K562 (cell line): ENCODE data around the gene RAB31. TPM values are rescaled to one million over a fixed set of nuclear protein-coding genes. Genes with fewer than 3 reads are reported as not detected.

Experiments
- ATF6 ChIP-seq: sonication (generic); formaldehyde crosslinking; IDR thresholded peaks from 2 replicates; pipeline ENCODE4 v1.4.0; 2020; ENCODE audit warnings: mild to moderate bottlenecking, missing genetic modification reagents
- CBX5 ChIP-seq: IDR thresholded peaks from 2 replicates; pipeline ENCODE4 v1.6.1; 2014; ENCODE audit warnings: low read depth, borderline replicate concordance
- CREBBP ChIP-seq: IDR thresholded peaks from one replicate; pipeline ENCODE4 v1.6.1; 2012; ENCODE audit warnings: low read depth, mild to moderate bottlenecking, control low read depth, inconsistent platforms, low read length
- DIDO1 ChIP-seq: fragments of 450-650 bp; IDR thresholded peaks from 2 replicates; pipeline ENCODE4 v1.6.1; 2016; ENCODE audit warnings: low read depth, missing biosample characterization, missing genetic modification characterization
- GABPA ChIP-seq: fragments of 200-800 bp; sonication (Bioruptor generic); conservative IDR thresholded peaks from 2 replicates; pipeline ENCODE4 v1.6.1; 2016; ENCODE audit warnings: low read depth, missing genetic modification characterization, missing compliant biosample characterization
- HCFC1 ChIP-seq: IDR thresholded peaks from 2 replicates; pipeline ENCODE4 v1.6.1; 2012; ENCODE audit warnings: low read depth, low read length, improper control_type of control experiment
- HDAC3 ChIP-seq: fragments of 450-650 bp; IDR thresholded peaks from 2 replicates; pipeline ENCODE4 v1.6.1; 2018; ENCODE audit warnings: borderline replicate concordance, mild to moderate bottlenecking, moderate library complexity; ENCODE audit not compliant: partially characterized antibody
- HLTF ChIP-seq: fragments of 450-650 bp; IDR thresholded peaks from 2 replicates; pipeline ENCODE4 v1.6.1; 2016
- HMG20B ChIP-seq: fragments of 250-450 bp; sonication (Bioruptor Pico); IDR thresholded peaks from 2 replicates; pipeline ENCODE4 v1.5.0; 2021; ENCODE audit warnings: mild to moderate bottlenecking
- IFI16 ChIP-seq: fragments of 250-450 bp; sonication (Bioruptor Pico); IDR thresholded peaks from 2 replicates; pipeline ENCODE4 v2.1.2; 2022; ENCODE audit warnings: mild to moderate bottlenecking, inconsistent platforms
- MTA1 ChIP-seq: fragments of 450-650 bp; IDR thresholded peaks from 2 replicates; pipeline ENCODE4 v1.6.1; 2017; ENCODE audit warnings: borderline replicate concordance
- MYC ChIP-seq, 2 experiments: fragments of 250-450 bp in 1 of 2; sonication (Bioruptor Pico) in 1 of 2; IDR thresholded peaks; 2 replicates each; pipeline versions ENCODE4 v1.5.1 to v1.6.1; 2012 to 2021; ENCODE audit warnings: low read depth in 2 of 2, borderline replicate concordance in 1 of 2, improper control_type of control experiment in 1 of 2, low read length in 1 of 2, mild to moderate bottlenecking in 1 of 2, moderate library complexity in 1 of 2
- MYNN ChIP-seq, 2 experiments: sonication (generic); formaldehyde crosslinking in 1 of 2; IDR thresholded peaks; 2 replicates each; pipeline versions ENCODE4 v1.5.0 to v1.6.1; 2016 to 2020; ENCODE audit warnings: antibody characterized with exemption in 1 of 2, missing genetic modification reagents in 1 of 2
- NBN ChIP-seq: fragments of 450-650 bp; IDR thresholded peaks from 2 replicates; pipeline ENCODE4 v1.6.1; 2016; ENCODE audit warnings: low read depth, mild to moderate bottlenecking
- OTX1 ChIP-seq: fragments of 450-650 bp; formaldehyde crosslinking; IDR thresholded peaks from 2 replicates; pipeline ENCODE4 v1.4.0; 2022; ENCODE audit warnings: mild to moderate bottlenecking
- PHB2 ChIP-seq: fragments of 450-650 bp; IDR thresholded peaks from 2 replicates; pipeline ENCODE4 v1.6.1; 2017; ENCODE audit warnings: low read depth
- PHTF2 ChIP-seq: fragments of 250-450 bp; sonication (Bioruptor Pico); IDR thresholded peaks from 2 replicates; pipeline ENCODE4 v1.5.0; 2021; ENCODE audit warnings: mild to moderate bottlenecking
- RAD21 ChIP-seq, 2 experiments: fragments of 250-450 bp in 1 of 2; fragments of 450-650 bp in 1 of 2; sonication (Bioruptor Pico) in 1 of 2; formaldehyde crosslinking in 1 of 2; IDR thresholded peaks in 1 of 2; conservative IDR thresholded peaks in 1 of 2; 2 replicates each; pipeline versions ENCODE4 v1.4.0 to v1.8.0; 2020 to 2022; ENCODE audit warnings: mild to moderate bottlenecking in 2 of 2, moderate library complexity in 1 of 2
- RUNX1 ChIP-seq: sonication (generic); IDR thresholded peaks from 2 replicates; pipeline ENCODE4 v1.6.1; 2016; ENCODE audit warnings: antibody characterized with exemption, low read depth
- TAF9B ChIP-seq: fragments of 450-650 bp; IDR thresholded peaks from 2 replicates; pipeline ENCODE4 v1.6.1; 2018; ENCODE audit warnings: mild to moderate bottlenecking; ENCODE audit not compliant: partially characterized antibody
- YY1 ChIP-seq, 3 experiments: IDR thresholded peaks; 2 replicates each; pipeline ENCODE4 v1.6.1; 2011; ENCODE audit warnings: low read length in 2 of 3, mild to moderate bottlenecking in 2 of 3, moderate library complexity in 2 of 3, borderline replicate concordance in 1 of 3, control low read depth in 1 of 3, low read depth in 1 of 3; ENCODE audit not compliant: insufficient read depth in 3 of 3, insufficient replicate concordance in 2 of 3, control insufficient read depth in 1 of 3, insufficient read length in 1 of 3; ENCODE audit errors: extremely low read depth in 1 of 3
- ZBTB11 ChIP-seq, 3 experiments: fragments of 200-800 bp in 1 of 3; fragments of 250-450 bp in 1 of 3; fragments of 450-650 bp in 1 of 3; sonication (Bioruptor Pico) in 1 of 3; sonication (Bioruptor generic) in 1 of 3; formaldehyde crosslinking in 1 of 3; IDR thresholded peaks; 2 replicates each; pipeline versions ENCODE4 v1.6.1 to v1.8.0; 2016 to 2022; ENCODE audit warnings: mild to moderate bottlenecking in 2 of 3, missing genetic modification characterization in 2 of 3, missing compliant biosample characterization in 1 of 3, moderate library complexity in 1 of 3
- ZNF316 ChIP-seq: fragments of 450-650 bp; IDR thresholded peaks from 2 replicates; pipeline ENCODE4 v1.6.1; 2016
- ZNF707 ChIP-seq: fragments of 250-450 bp; sonication (Bioruptor Pico); conservative IDR thresholded peaks from 2 replicates; pipeline ENCODE4 v1.8.0; 2022; ENCODE audit warnings: inconsistent platforms, mild to moderate bottlenecking, moderate library complexity
- polyA plus RNA-seq, 8 experiments: library from polyadenylated mRNA; depleted of rRNA in 4 of 8; stranded (reverse) in 5 of 8; unstranded in 3 of 8; fragments of >200 nt; fragmentation: Nextera tagmentation in 2 of 8; fragmentation: Illumina TruSeq in 1 of 8; extraction: Ambion mirVana in 2 of 8; extraction: Trizol in 1 of 8; gene quantifications; 2 replicates each; pipeline versions ENCODE4 v1.2.1 to v1.2.3, GENCODE V29; 2011 to 2014; ENCODE audit warnings: inconsistent platforms in 1 of 8, missing spikeins in 1 of 8
- total RNA-seq, 7 experiments: library from RNA; depleted of rRNA in 6 of 7; stranded (reverse); fragments of >200 nt in 6 of 7; fragmentation: Illumina TruSeq in 2 of 7; extraction: Trizol in 2 of 7; gene quantifications; 2 replicates each; pipeline versions ENCODE4 v1.2.1 to v1.2.3, GENCODE V29; 2011 to 2021; ENCODE audit warnings: low replicate concordance in 1 of 7

Gene RAB31
- total and polyA plus RNA-seq, 9 of the 15 experiments (the other 6 are each of a cell fraction or from before 2014, with no cell fraction given), result 20.7 to 70.4 (median 41.3) TPM

- TF ChIP-seq ZNF707, result no peak
- TF ChIP-seq OTX1 (CRISPR knock-in tag), result no peak
- TF ChIP-seq CREBBP, result no peak
- TF ChIP-seq TAF9B, result no peak
- TF ChIP-seq CBX5, result no peak
- peak; percentile 13; the same call in 1 of the 2 replicates for TF ChIP-seq MYNN (IDR thresholded peaks at IDR 0.05)
- TF ChIP-seq MYNN (CRISPR knock-in tag; IDR thresholded peaks at IDR 0.05), result no peak
- no peak for TF ChIP-seq MTA1
- no peak for TF ChIP-seq ZNF316
- no peak for TF ChIP-seq HMG20B (CRISPR knock-in tag)
- TF ChIP-seq RAD21 (CRISPR knock-in tag; conservative IDR thresholded peaks at IDR 0.05 in 1 of 2, IDR thresholded peaks at IDR 0.05 in 1 of 2), result peak in 1 of 2 experiments; percentile 19; a peak in 1 of 4 replicates
- TF ChIP-seq DIDO1 (tag), result no peak
- peak; percentile 26; the same call in 1 of the 2 replicates for TF ChIP-seq NBN
- no peak for TF ChIP-seq IFI16
- no peak for TF ChIP-seq HLTF
- no peak for TF ChIP-seq PHTF2 (CRISPR knock-in tag)
- TF ChIP-seq PHB2, result no peak
- TF ChIP-seq MYC (IDR thresholded peaks at IDR 0.05; ENCODE audit: low read depth, low read length), result no peak
- TF ChIP-seq MYC (CRISPR knock-in tag; IDR thresholded peaks at IDR 0.05; ENCODE audit: borderline replicate concordance, low read depth), result no peak
- no peak for TF ChIP-seq HCFC1
- peak; percentile 49; the same call in 1 of the 2 replicates for TF ChIP-seq GABPA
- TF ChIP-seq RUNX1, result no peak
- peak in 1 of 3 experiments; percentile 86; a peak in 2 of 6 replicates for TF ChIP-seq ZBTB11 (CRISPR knock-in tag; IDR thresholded peaks at IDR 0.05)
- peak in 1 of 3 experiments; percentile 17 for TF ChIP-seq YY1 (IDR thresholded peaks at IDR 0.05; ENCODE audit: borderline replicate concordance in 1 of 3, control insufficient read depth in 1 of 3, extremely low read depth in 1 of 3, insufficient read depth in 3 of 3, insufficient read length in 1 of 3, insufficient replicate concordance in 2 of 3, low read depth in 1 of 3, low read length in 2 of 3)
- TF ChIP-seq ATF6 (CRISPR knock-in tag), result no peak
- no peak for TF ChIP-seq HDAC3
Measured at GRCh38 chr18:9762526-9762925, 54.4 kb downstream of the RAB31 start (continued).
